OCI-LY3 (cell line): Measurements from ENCODE around the gene ERH.

Source experiments
- EZH2phosphoT487 ChIP-seq: fragments of 200-600 bp; shearing (Covaris generic); IDR thresholded peaks from 2 replicates; pipeline ENCODE4 v1.6.1; 2018; ENCODE audit warnings: antibody characterized with exemption, mixed run types, low read depth
- TF ChIP-seq, protein P1 (sequence below): fragments of 200-600, 300-600 bp; sonication (generic); IDR thresholded peaks from 2 replicates; pipeline ENCODE4 v1.5.1; 2014; ENCODE audit warnings: antibody characterized with exemption, low read length, low read depth

DNA sequence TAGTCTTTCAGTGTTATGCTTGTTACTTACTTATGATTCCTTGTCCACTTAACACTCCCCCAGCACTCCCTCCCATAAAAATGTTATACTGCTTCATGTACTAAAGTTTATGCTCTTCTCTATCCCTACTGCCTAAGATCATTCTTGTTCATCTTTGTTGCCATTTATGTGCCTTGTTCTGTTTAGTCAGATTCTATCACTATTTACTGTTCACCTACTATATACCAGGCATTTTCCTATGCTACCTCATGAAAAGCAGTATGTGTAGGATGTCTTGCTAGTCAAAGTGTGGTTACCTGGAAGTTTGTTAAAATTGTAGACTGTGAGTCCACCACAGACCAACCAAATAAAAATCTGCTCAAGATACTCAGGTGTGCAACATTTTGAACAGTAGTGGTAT is 23.9 kb downstream of the ERH start:
- TF ChIP-seq, protein P1, sequence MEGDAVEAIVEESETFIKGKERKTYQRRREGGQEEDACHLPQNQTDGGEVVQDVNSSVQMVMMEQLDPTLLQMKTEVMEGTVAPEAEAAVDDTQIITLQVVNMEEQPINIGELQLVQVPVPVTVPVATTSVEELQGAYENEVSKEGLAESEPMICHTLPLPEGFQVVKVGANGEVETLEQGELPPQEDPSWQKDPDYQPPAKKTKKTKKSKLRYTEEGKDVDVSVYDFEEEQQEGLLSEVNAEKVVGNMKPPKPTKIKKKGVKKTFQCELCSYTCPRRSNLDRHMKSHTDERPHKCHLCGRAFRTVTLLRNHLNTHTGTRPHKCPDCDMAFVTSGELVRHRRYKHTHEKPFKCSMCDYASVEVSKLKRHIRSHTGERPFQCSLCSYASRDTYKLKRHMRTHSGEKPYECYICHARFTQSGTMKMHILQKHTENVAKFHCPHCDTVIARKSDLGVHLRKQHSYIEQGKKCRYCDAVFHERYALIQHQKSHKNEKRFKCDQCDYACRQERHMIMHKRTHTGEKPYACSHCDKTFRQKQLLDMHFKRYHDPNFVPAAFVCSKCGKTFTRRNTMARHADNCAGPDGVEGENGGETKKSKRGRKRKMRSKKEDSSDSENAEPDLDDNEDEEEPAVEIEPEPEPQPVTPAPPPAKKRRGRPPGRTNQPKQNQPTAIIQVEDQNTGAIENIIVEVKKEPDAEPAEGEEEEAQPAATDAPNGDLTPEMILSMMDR, result no peak
- no peak for TF ChIP-seq EZH2phosphoT487
